Measurements from ENCODE around the gene DCUN1D3. TPM values are rescaled to one million over a fixed set of nuclear protein-coding genes. Genes with fewer than 3 reads are reported as not detected.

The DCUN1D3 gene
- total RNA-seq, 1 experiment from 2014 or later, result 16.8 TPM

DNA sequence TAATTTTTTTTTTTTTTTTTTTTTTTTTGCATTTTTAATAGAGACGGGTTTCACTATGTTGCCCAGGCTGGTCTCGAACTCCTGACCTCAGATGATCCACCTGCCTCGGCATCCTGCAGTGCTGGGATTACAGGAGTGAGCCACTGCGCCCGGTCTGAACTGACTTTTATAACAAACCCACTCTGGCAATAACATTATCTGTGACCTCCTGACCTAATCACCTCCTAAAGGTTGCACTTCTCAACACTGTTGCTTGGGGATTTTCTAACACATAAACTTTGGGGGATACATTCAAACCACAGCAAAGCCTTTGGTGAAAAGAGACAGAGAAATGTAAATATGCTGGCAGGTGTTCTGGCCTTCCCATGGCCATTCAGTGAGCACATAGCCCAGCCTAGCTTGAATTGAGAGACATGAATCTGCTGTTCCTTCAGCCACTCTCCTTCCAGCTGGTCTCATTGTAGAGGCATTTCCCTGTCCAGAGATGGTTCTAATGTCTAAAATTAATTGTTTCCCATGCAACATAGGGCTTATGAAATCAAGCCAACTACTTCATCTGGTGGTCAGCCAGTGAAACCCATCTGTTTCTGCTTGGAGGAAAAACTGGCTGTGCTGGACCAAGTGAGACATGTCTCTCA lies 28.7 kb upstream of the DCUN1D3 start:
- no peaks in the 10 kb centered on the region for H3K9me3 ChIP-seq
- no peak overlapping the region for H3K4me3 ChIP-seq
- DNase-seq, result no peak
- no peaks in the 10 kb centered on the region for H3K27me3 ChIP-seq
- peaks cover 18% of the 10 kb centered on the region for H3K36me3 ChIP-seq

- no peak for DNase-seq
- Histone ChIP-seq H3K36me3 (peaks cover 20% of the 10 kb centered on the region), H3K27me3 (no peaks in the 10 kb centered on the region), H3K9me3 (no peaks in the 10 kb centered on the region), H3K4me3 (no peak overlapping the region)
Measured at GRCh38 chr16:20925751-20926150, 25.6 kb upstream of the DCUN1D3 start.

DNA sequence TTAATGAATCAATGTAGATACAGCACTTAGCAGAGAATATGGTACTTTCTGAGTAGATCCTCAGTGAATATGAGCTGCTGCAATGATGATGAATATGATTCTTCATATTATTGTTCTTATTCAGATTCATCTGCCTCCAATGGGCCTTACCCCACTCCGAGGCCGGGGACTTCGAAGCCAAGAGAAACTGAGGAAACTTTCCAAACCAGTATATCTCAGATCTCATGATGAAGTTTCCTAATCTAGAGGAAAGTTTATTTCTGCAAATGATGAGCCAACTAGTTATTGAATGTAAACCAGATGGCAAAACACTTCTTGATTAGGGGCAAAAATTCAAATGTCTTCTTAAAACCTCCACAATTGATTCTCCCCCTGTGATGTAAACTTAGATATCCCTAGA lies 23.7 kb upstream of the DCUN1D3 start:
- DNase-seq, result no peak
- no peaks in the 10 kb centered on the region for H3K27me3 ChIP-seq
- no peak overlapping the region for H3K4me3 ChIP-seq
- no peaks in the 10 kb centered on the region for H3K9me3 ChIP-seq
- peaks cover 30% of the 10 kb centered on the region for H3K36me3 ChIP-seq

DNA sequence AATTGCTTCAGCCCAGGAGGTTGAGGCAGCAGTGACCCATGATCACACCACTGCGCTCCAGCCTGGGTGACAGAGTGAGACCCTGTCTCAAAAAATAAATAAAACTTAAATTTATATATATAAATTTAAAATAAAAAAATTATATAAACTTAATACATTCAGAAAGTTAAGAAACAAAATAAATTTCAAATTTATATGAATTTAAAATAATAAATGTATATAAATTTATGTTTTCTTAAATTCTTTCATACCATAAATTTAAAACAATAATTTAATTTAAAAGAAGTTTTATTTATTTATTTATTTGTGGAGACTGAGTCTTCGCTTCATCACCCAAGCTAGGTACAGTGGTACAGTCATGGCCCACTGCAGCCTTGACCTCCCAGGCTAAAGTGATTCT lies 20.6 kb upstream of the DCUN1D3 start:
- H3K9me3 ChIP-seq, result no peaks in the 10 kb centered on the region

GRCh38 chr16:20920091-20920490 lies 19.9 kb upstream of the DCUN1D3 start:
- H3K9me3 ChIP-seq, result no peaks in the 10 kb centered on the region
- peaks cover 23% of the 10 kb centered on the region for H3K36me3 ChIP-seq
- DNase-seq, result no peak

More for the DNA sequence above, 20.6 kb upstream of the DCUN1D3 start:
- Histone ChIP-seq H3K4me3 (no peak overlapping the region), H3K36me3 (peaks cover 30% of the 10 kb centered on the region), H3K27me3 (no peaks in the 10 kb centered on the region)
- DNase-seq, result no peak

GRCh38 chr16:20918486-20919239 lies 18.5 kb upstream of the DCUN1D3 start:
- Histone ChIP-seq H3K9me3 (no peaks in the 10 kb centered on the region), H3K4me3 (no peak overlapping the region), H3K36me3 (peaks cover 13% of the 10 kb centered on the region), H3K27me3 (no peaks in the 10 kb centered on the region)
- DNase-seq, result peak; percentile 57

More at GRCh38 chr16:20920091-20920490, 19.9 kb upstream of the DCUN1D3 start:
- Histone ChIP-seq H3K27me3 (no peaks in the 10 kb centered on the region), H3K4me3 (no peak overlapping the region)

DNA sequence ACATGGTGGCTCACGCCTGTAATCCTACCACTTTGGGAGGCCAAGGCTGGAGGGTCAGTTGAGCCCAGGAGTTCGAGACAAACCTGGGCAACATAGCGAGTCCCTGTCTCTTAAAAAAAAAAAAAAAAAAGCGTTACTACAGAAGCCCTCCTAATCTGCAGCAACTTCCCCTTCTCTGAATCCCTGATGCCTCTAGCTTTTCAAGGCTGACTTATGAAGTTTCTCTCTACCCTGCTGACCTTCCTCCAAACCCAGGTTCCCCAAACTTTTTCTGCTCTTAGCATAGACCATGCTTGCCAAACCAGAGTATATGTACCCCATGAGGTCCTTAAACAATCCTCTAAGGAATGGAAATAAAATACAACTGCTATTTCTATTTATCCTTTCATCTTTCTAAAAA lies 16.8 kb upstream of the DCUN1D3 start:
- H3K27me3 ChIP-seq, result no peaks in the 10 kb centered on the region
- DNase-seq, result no peak
- H3K4me3 ChIP-seq, result no peak overlapping the region
- peaks cover 13% of the 10 kb centered on the region for H3K36me3 ChIP-seq
- H3K9me3 ChIP-seq, result no peaks in the 10 kb centered on the region

DNA sequence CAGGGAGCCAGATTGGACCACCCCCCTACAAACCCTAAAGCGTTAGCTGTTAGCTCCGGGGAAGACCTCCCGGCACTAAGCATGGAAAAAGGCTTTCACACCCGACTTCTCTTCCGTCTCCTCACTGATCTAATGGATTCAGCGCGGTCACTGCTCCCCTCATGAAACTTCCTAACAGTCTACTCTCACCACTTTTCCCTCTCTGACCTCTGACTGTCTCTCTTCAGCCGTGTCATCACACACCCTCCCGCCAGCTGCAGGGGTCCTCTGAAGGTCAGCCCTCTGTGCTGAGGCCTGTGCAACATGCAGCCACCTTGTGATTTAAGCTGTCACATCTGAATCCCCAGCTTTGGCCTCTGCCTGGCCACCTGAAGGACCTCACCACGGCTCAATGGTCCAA lies 16.1 kb upstream of the DCUN1D3 start:
- H3K4me3 ChIP-seq, result no peak overlapping the region

GRCh38 chr16:20911361-20911760 lies 11.2 kb upstream of the DCUN1D3 start:
- Histone ChIP-seq H3K9me3 (no peaks in the 10 kb centered on the region), H3K27me3 (no peaks in the 10 kb centered on the region), H3K4me3 (no peak overlapping the region), H3K36me3 (peaks cover 3% of the 10 kb centered on the region)
- DNase-seq, result peak; percentile 44

More for the DNA sequence above, 16.1 kb upstream of the DCUN1D3 start:
- H3K36me3 ChIP-seq, result peaks cover 13% of the 10 kb centered on the region
- H3K9me3 ChIP-seq, result no peaks in the 10 kb centered on the region
- no peak for DNase-seq
- no peaks in the 10 kb centered on the region for H3K27me3 ChIP-seq

DNA sequence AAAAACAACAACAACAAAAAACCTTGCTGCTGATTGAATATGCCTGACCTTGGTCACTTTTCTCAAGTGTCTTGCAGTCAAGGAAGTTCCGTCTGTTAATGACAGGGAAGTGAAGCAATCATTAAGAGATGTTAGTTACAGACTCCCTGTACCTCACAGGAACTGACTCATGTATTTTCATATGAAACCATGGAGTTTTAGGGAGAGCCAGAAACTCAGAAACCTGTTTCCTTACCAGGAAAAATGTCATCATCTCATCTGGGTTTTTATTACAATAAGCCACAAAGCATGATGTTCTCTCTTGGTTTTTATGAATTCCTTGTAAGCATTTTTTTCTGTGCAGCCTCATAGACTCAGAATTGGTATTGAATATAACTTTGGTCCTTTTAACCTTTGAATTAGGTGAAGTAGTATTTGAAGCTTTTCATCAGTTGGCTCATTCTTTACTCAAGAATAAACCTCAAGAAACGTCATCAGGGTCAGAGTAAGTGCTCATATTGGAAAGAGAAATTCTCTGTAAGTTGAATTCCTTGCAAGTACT lies 10.7 kb upstream of the DCUN1D3 start:
- H3K36me3 ChIP-seq, result peaks cover 3% of the 10 kb centered on the region
- H3K4me3 ChIP-seq, result no peak overlapping the region
- H3K27me3 ChIP-seq, result no peaks in the 10 kb centered on the region
- DNase-seq, result no peak
- H3K9me3 ChIP-seq, result no peaks in the 10 kb centered on the region

DNA sequence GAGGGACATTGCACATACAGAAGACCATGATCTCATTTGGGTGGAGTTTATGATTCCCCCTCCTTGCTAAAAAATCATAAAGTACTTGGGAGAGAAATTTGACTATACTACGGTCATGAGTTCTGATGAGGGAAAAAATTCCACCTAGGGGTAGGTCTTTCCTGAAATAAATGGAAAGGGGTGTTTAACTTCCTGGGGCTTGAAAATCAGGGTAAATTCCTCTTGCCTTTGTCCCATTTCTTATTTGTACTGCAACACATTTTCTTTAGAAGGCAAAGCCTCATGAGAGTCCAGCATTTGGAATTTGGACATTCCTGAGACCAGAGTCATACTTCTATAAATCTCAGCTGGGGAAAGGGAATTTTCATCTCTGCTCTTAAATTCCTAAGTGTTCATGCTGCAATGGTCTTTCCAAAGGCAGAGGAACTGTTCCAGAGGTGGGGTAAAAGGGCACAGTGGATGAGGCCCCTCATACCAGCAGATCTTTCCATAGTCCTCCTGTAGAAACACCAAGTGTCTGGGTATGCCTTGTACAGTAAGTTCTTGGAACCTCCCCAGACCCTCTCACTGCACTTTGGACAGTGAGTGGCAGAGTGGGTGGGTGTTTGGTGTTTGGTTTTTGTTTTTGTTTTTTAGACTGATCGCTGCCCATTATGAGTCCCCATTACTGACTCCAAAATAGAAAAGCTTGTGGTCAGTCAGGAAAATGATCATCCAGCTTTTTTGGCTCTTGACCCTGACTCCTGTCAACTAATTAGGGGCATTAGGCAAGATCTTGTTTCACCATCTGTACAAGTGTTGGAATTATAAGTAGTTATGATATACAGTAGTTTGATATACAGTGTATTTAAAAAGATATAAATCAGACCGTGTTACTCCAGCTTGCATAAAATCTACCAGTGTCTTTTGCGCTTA lies 6.4 kb upstream of the DCUN1D3 start:
- peak; percentile 69 for DNase-seq
- Histone ChIP-seq H3K4me3 (no peak overlapping the region), H3K27me3 (no peaks in the 10 kb centered on the region), H3K36me3 (peaks cover 15% of the 10 kb centered on the region), H3K9me3 (no peaks in the 10 kb centered on the region)

DNA sequence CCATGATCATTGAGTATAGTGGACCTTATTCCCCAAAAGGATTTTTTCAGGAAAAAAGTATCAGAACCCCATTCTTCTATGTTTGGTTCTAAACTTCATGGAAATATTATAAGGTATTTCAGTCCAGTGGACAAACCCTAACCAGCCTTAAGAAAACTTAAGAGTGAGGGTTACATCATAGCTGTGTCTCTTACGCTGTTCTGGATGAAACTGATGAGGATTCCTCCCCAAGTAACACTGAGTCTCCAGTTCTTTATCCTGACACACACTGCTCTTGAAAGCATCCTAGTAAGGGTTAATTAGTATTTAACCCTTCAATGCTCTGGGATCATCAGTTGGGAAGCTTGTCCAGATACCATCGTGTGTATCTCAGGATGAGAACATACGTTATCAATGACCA lies 5.4 kb upstream of the DCUN1D3 start:
- peaks cover 17% of the 10 kb centered on the region for H3K36me3 ChIP-seq
- no peak for DNase-seq

DNA sequence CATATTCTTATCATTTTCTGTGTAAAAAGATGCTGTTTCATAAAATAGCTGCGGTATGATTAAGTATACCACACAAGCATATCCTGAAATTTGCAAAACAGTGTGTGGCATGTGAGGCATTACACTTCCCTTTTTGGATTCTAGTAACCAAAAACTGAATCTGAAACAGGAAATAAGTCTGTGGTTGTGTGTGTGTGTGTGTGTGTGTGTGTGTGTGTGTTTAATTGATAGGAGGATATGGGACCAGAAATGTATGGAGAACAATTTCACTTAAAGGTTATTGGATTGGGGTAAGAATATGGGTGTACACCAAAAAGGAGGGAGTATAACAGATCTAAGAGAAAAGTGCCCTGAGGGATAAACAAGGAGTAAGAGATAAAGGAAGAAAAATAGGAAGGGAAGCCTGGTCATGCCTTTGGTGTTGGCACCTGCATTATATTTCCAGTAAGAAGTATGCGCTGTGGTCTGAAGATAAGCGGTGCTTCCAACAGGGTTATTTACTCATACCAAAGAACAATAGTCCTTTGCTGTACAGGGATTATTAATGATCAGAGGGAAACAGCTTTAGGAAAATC lies 4.4 kb upstream of the DCUN1D3 start:
- Histone ChIP-seq H3K36me3 (peaks cover 17% of the 10 kb centered on the region), H3K9me3 (no peaks in the 10 kb centered on the region), H3K4me3 (no peak overlapping the region), H3K27me3 (no peaks in the 10 kb centered on the region)
- DNase-seq, result peak; percentile 50

More for the DNA sequence above, 5.4 kb upstream of the DCUN1D3 start:
- Histone ChIP-seq H3K27me3 (no peaks in the 10 kb centered on the region), H3K4me3 (no peak overlapping the region), H3K9me3 (no peaks in the 10 kb centered on the region)

DNA sequence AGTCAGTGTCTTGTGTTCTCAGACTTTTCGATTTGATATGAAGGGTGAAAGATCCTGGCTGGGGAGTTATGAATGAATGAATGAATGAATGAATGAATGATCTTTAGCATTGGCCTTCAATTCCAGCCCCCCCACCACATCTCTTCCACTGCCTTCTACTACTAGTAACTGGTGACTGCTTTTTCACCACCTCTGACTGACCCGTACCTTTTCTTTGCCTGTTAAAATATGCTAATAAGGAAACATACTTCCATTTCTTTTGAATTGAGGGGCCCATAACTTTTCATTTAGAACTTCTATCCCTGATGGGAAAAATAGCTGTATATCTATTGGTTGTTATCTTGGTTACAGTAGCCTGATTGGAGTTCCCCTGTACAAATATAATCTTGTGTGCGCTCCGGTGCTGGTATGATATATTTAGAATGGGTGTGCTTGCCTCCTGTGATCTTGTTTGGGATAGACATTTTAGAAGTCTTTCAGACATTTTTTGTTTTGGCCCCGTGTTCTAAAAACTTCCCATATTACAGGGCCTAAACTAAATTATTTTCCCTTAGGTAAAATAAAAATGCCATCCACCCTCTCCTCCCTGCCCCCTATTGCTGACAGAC lies 3.8 kb upstream of the DCUN1D3 start:
- Histone ChIP-seq H3K36me3 (peaks cover 17% of the 10 kb centered on the region), H3K27me3 (no peaks in the 10 kb centered on the region), H3K4me3 (no peak overlapping the region), H3K9me3 (no peaks in the 10 kb centered on the region)
- DNase-seq, result no peak

GRCh38 chr16:20903116-20903898 lies 3.1 kb upstream of the DCUN1D3 start:
- Histone ChIP-seq H3K9me3 (no peaks in the 10 kb centered on the region), H3K36me3 (peaks cover 17% of the 10 kb centered on the region), H3K4me3 (no peak overlapping the region), H3K27me3 (no peaks in the 10 kb centered on the region)
- no peak for DNase-seq
